ENCODE data around the gene SLCO3A1. TPM values are rescaled to one million over a fixed set of nuclear protein-coding genes. Genes with fewer than 3 reads are reported as not detected.
A peak's percentile ranks its signal among the peaks of the same experiment; 100 is the strongest.

SLCO3A1 gene
- total and polyA plus RNA-seq, 4 donors = 1.6 to 3.6 (median 2.4) TPM

- DNase-seq (ENCODE audit: low spot score) = no peak
- Histone ChIP-seq H3K36me3 (ENCODE audit: control insufficient read depth in 4 of 4, insufficient read depth in 3 of 4, low read depth in 1 of 4, low read length in 3 of 4) (no peaks in the 10 kb centered on the region), H3K4me1 (ENCODE audit: control insufficient read depth in 4 of 4, insufficient read depth in 4 of 4, low read length in 3 of 4) (no peaks in the 10 kb centered on the region), H3K4me3 (ENCODE audit: low read depth in 1 of 3, low read length in 3 of 3) (no peak overlapping the region), H3K27ac (ENCODE audit: low read depth in 1 of 2, low read length in 2 of 2) (no peak overlapping the region), H3K27me3 (ENCODE audit: control insufficient read depth in 4 of 4, insufficient read depth in 4 of 4, low read length in 3 of 4) (no peaks in the 10 kb centered on the region), H3K9me3 (ENCODE audit: control insufficient read depth in 4 of 4, low read length in 3 of 4) (peaks cover 0 to 4% (median 0%) of the 10 kb centered on the region in 4 donors), H3K9ac (ENCODE audit: low read depth in 1 of 2, low read length in 2 of 2) (no peak overlapping the region)
- WGBS = 91% methylated on average over 2 of the region's 2 CpGs
- TF ChIP-seq SP1 (IDR thresholded peaks at IDR 0.05) = no peak
- no peak for TF ChIP-seq RXRA (IDR thresholded peaks at IDR 0.05)
- no peak for TF ChIP-seq YY1 (IDR thresholded peaks at IDR 0.05)
- no peak for TF ChIP-seq RAD21 (IDR thresholded peaks at IDR 0.05)
- no peak for TF ChIP-seq NR2F2 (IDR thresholded peaks at IDR 0.05)
- no peak for TF ChIP-seq FOXA2 (IDR thresholded peaks at IDR 0.05)
- no peak for TF ChIP-seq CTCF (IDR thresholded peaks at IDR 0.05; ENCODE audit: low read depth, low read length, missing input control)
- no peak for TF ChIP-seq TAF1 (conservative IDR thresholded peaks at IDR 0.05)
- TF ChIP-seq HNF4A (conservative IDR thresholded peaks at IDR 0.05) = no peak
- no peak for TF ChIP-seq FOXA1 (IDR thresholded peaks at IDR 0.05)
- no peak for TF ChIP-seq REST (IDR thresholded peaks at IDR 0.05)
- TF ChIP-seq EGR1 (IDR thresholded peaks at IDR 0.05; ENCODE audit: low read depth in 2 of 2) = no peak
- TF ChIP-seq ZBTB33 (IDR thresholded peaks at IDR 0.05) = no peak
- TF ChIP-seq JUND (IDR thresholded peaks at IDR 0.05) = no peak
- no peak for TF ChIP-seq MAX (IDR thresholded peaks at IDR 0.05)
- TF ChIP-seq ATF3 (IDR thresholded peaks at IDR 0.05) = no peak
Observed at GRCh38 chr15:91930092-91930491, 76.6 kb downstream of the SLCO3A1 start.

GRCh38 chr15:91936182-91936775, 82.8 kb downstream of the SLCO3A1 start:
- no peak for DNase-seq (ENCODE audit: low spot score)
- H3K9ac ChIP-seq (ENCODE audit: low read depth in 1 of 2, low read length in 2 of 2) = no peak overlapping the region
- H3K27ac ChIP-seq (ENCODE audit: low read depth in 1 of 2, low read length in 2 of 2) = no peak overlapping the region
- no peaks in the 10 kb centered on the region for H3K36me3 ChIP-seq (ENCODE audit: control insufficient read depth in 4 of 4, insufficient read depth in 3 of 4, low read depth in 1 of 4, low read length in 3 of 4)
- no peaks in the 10 kb centered on the region for H3K27me3 ChIP-seq (ENCODE audit: control insufficient read depth in 4 of 4, insufficient read depth in 4 of 4, low read length in 3 of 4)
- no peak overlapping the region for H3K4me3 ChIP-seq (ENCODE audit: low read depth in 1 of 3, low read length in 3 of 3)
- WGBS = 85% methylated on average over 7 of the region's 7 CpGs
- TF ChIP-seq TAF1 (conservative IDR thresholded peaks at IDR 0.05) = no peak
- peak; percentile 16 for TF ChIP-seq REST (IDR thresholded peaks at IDR 0.05)
- peaks cover 1 to 7% (median 5%) of the 10 kb centered on the region in 4 donors for H3K4me1 ChIP-seq (ENCODE audit: control insufficient read depth in 4 of 4, insufficient read depth in 4 of 4, low read length in 3 of 4)
- peaks cover 0 to 4% (median 0%) of the 10 kb centered on the region in 4 donors for H3K9me3 ChIP-seq (ENCODE audit: control insufficient read depth in 4 of 4, low read length in 3 of 4)
